ENCODE measurements around the gene PARP14. TPM values are rescaled to one million over a fixed set of nuclear protein-coding genes. Genes with fewer than 3 reads are reported as not detected.

The PARP14 gene
- total RNA-seq, 1 experiment from 2014 or later: 33.3 TPM

- no peak for DNase-seq
- Histone ChIP-seq H3K9me2 (ENCODE audit: insufficient read depth) (no peaks in the 10 kb centered on the region), H3K4me2 (no peak overlapping the region), H3F3A (ENCODE audit: insufficient read depth, low read depth) (no peaks in the 10 kb centered on the region), H3K4me3 (no peak overlapping the region), H3K27ac (no peak overlapping the region), H2AFZ (no peak overlapping the region), H3K4me1 (replicated peaks; ENCODE audit: insufficient read depth) (no peaks in the 10 kb centered on the region), H3K9me3 (ENCODE audit: insufficient read depth, low read depth) (no peaks in the 10 kb centered on the region), H4K20me1 (ENCODE audit: insufficient read depth) (no peaks in the 10 kb centered on the region), H3K36me3 (ENCODE audit: low read depth) (no peaks in the 10 kb centered on the region), H3K27me3 (ENCODE audit: insufficient read depth, low read depth) (no peaks in the 10 kb centered on the region), H3K79me2 (ENCODE audit: low read depth) (no peaks in the 10 kb centered on the region)
- TF ChIP-seq EZH2 (IDR thresholded peaks at IDR 0.05; ENCODE audit: low read depth): no peak
- TF ChIP-seq, protein P1, sequence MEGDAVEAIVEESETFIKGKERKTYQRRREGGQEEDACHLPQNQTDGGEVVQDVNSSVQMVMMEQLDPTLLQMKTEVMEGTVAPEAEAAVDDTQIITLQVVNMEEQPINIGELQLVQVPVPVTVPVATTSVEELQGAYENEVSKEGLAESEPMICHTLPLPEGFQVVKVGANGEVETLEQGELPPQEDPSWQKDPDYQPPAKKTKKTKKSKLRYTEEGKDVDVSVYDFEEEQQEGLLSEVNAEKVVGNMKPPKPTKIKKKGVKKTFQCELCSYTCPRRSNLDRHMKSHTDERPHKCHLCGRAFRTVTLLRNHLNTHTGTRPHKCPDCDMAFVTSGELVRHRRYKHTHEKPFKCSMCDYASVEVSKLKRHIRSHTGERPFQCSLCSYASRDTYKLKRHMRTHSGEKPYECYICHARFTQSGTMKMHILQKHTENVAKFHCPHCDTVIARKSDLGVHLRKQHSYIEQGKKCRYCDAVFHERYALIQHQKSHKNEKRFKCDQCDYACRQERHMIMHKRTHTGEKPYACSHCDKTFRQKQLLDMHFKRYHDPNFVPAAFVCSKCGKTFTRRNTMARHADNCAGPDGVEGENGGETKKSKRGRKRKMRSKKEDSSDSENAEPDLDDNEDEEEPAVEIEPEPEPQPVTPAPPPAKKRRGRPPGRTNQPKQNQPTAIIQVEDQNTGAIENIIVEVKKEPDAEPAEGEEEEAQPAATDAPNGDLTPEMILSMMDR (conservative IDR thresholded peaks at IDR 0.05): no peak
- POLR2A ChIA-PET (ENCODE audit: unreplicated experiment): interaction anchor here (0.5 kb wide), 1 partner anchor 8 kb away, joined by 6 read pairs; no protein-coding TSS in a partner anchor
- no TSS peak for BruUV-seq (replicated peaks)
- intact Hi-C loops (cut with micrococcal nuclease; ENCODE audit: unreplicated experiment): no loop called here
- CTCF ChIA-PET: no interaction called here
Measured at GRCh38 chr3:122694966-122695365, 14.3 kb downstream of the PARP14 start.

DNA sequence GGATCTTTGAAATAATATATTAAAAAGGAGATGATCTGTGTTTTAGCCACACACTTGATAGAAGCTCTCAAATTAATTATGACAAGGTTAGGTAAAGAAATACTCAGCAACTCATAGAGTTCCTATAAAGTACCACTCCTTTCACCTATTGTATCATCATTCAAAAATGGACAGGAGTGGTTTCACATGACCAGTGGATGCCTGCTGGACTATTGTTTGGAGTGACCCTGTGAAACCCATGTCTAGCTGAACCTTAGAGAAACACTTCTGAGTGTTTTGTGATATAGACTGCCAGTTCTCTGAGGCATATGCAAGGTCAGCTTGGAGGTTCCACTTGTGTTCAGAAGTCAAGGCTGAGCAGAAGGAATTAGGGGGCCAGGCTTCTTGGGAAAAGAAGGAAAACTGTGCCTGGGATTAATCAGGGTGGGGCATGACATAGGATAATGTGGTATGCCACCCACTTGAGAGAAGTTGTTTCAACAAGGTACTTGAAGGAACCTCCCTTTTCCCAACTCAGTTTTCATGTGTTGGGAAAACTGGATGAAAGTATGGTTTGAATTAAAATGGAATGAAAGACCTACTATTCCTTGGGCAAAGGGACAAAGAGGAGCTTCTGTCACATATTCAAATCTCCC lies 15.4 kb downstream of the PARP14 start:
- Histone ChIP-seq H3K9me2 (ENCODE audit: insufficient read depth) (no peaks in the 10 kb centered on the region), H3K4me3 (no peak overlapping the region), H3F3A (ENCODE audit: insufficient read depth, low read depth) (no peaks in the 10 kb centered on the region), H3K36me3 (ENCODE audit: low read depth) (no peaks in the 10 kb centered on the region), H3K9me3 (ENCODE audit: insufficient read depth, low read depth) (no peaks in the 10 kb centered on the region), H2AFZ (no peak overlapping the region), H3K79me2 (ENCODE audit: low read depth) (no peaks in the 10 kb centered on the region), H3K27me3 (ENCODE audit: insufficient read depth, low read depth) (no peaks in the 10 kb centered on the region), H4K20me1 (ENCODE audit: insufficient read depth) (no peaks in the 10 kb centered on the region), H3K4me1 (replicated peaks; ENCODE audit: insufficient read depth) (no peaks in the 10 kb centered on the region), H3K27ac (no peak overlapping the region), H3K4me2 (no peak overlapping the region)
- intact Hi-C loops (cut with micrococcal nuclease; ENCODE audit: unreplicated experiment): no loop called here
- POLR2A ChIA-PET (ENCODE audit: unreplicated experiment): no interaction called here
- no TSS peak for BruUV-seq (replicated peaks)
- CTCF ChIA-PET: no interaction called here
- no peak for DNase-seq
- TF ChIP-seq, protein P1 (conservative IDR thresholded peaks at IDR 0.05): no peak
- no peak for TF ChIP-seq EZH2 (IDR thresholded peaks at IDR 0.05; ENCODE audit: low read depth)

- intact Hi-C loops (cut with micrococcal nuclease; ENCODE audit: unreplicated experiment): no loop called here
- ChIA-PET CTCF (no interaction called here), POLR2A (ENCODE audit: unreplicated experiment) (interaction anchor here (0.6 kb wide), 1 partner anchor 87 kb away, joined by 3 read pairs; no protein-coding TSS in a partner anchor)
- no peak overlapping the region for H3K4me3 ChIP-seq
- H3K36me3 ChIP-seq (ENCODE audit: low read depth): no peaks in the 10 kb centered on the region
- H3K79me2 ChIP-seq (ENCODE audit: low read depth): no peaks in the 10 kb centered on the region
- no peaks in the 10 kb centered on the region for H3K9me3 ChIP-seq (ENCODE audit: insufficient read depth, low read depth)
- H4K20me1 ChIP-seq (ENCODE audit: insufficient read depth): no peaks in the 10 kb centered on the region
- H3K27me3 ChIP-seq (ENCODE audit: insufficient read depth, low read depth): no peaks in the 10 kb centered on the region
- H3F3A ChIP-seq (ENCODE audit: insufficient read depth, low read depth): no peaks in the 10 kb centered on the region
- no TSS peak for BruUV-seq (replicated peaks)
- no peaks in the 10 kb centered on the region for H3K4me1 ChIP-seq (replicated peaks; ENCODE audit: insufficient read depth)
- H2AFZ ChIP-seq: no peak overlapping the region
- no peaks in the 10 kb centered on the region for H3K9me2 ChIP-seq (ENCODE audit: insufficient read depth)
- TF ChIP-seq, protein P1 (conservative IDR thresholded peaks at IDR 0.05): no peak
- no peak for TF ChIP-seq EZH2 (IDR thresholded peaks at IDR 0.05; ENCODE audit: low read depth)
- no peak overlapping the region for H3K4me2 ChIP-seq
- DNase-seq: no peak
- H3K27ac ChIP-seq: no peak overlapping the region
Measured at GRCh38 chr3:122697952-122698620, 17.4 kb downstream of the PARP14 start.

All from PC-9 (cell line).